HepG2 (cell line): Measurements from ENCODE around the gene SYT9. TPM values are rescaled to one million over a fixed set of nuclear protein-coding genes. Genes with fewer than 3 reads are reported as not detected.

Experiments
- ATAC-seq: fragments of 200-7000 bp; cut with Tn5 transposase; 3 replicates; pipeline ENCODE4 v1.9.1; 2020; ENCODE audit warnings: mild to moderate bottlenecking, moderate library complexity
- BruUV-seq: library from RNA; stranded (reverse); fragments of 400-500 nt; replicated peaks from 2 replicates; lab custom pipeline; 2021; lab: Mats Ljungman, UMichigan
- CTCF ChIA-PET: fragments of 300-600 bp; formaldehyde crosslinking; extraction: SDS; loops from one replicate; lab custom pipeline; 2021; ENCODE audit warnings: low total read pairs, inconsistent platforms, low intra/inter-chr PET ratio; lab: Yijun Ruan, JAX
- POLR2A ChIA-PET: fragments of 350-600 bp; sonication (Branson Sonifier 250); formaldehyde crosslinking; loops from one replicate; lab custom pipeline; 2020; ENCODE audit warnings: antibody characterized with exemption, inconsistent platforms; lab: Yijun Ruan, JAX
- DNase-seq: peaks from one replicate; pipeline ENCODE4 v3.0.0-alpha.2; 2015; ENCODE audit warnings: low spot score
- FAIRE-seq: peaks from 3 replicates; lab custom pipeline; 2011; peaks lifted over from hg19 to GRCh38; lab: Jason Lieb, UNC
- H2AFZ ChIP-seq: one replicate; pipeline ENCODE4 v1.6.1; 2011; ENCODE audit warnings: low read length, inconsistent platforms
- H3K27ac ChIP-seq: fragments of 300-600 bp; 3 replicates; pipeline ENCODE4 v1.8.0; 2011; ENCODE audit warnings: mixed run types, mild to moderate bottlenecking, mixed read lengths, low read length, inconsistent platforms; ENCODE audit not compliant: insufficient read depth; ENCODE audit errors: extremely low read length
- H3K27me3 ChIP-seq, 2 experiments: fragments of 200-600 bp in 1 of 2; 2 replicates in 1 of 2; 3 replicates in 1 of 2; pipeline versions ENCODE4 v1.6.0 to v1.8.0; 2011; ENCODE audit warnings: low read length in 2 of 2, mild to moderate bottlenecking in 2 of 2, moderate library complexity in 2 of 2, inconsistent platforms in 1 of 2; ENCODE audit not compliant: insufficient read depth in 2 of 2, control insufficient read depth in 1 of 2
- H3K36me3 ChIP-seq, 2 experiments: fragments of 200-600 bp in 1 of 2; replicated peaks in 1 of 2; 2 replicates in 1 of 2; 3 replicates in 1 of 2; pipeline versions ENCODE4 v1.5.1 to v1.8.0; 2011; ENCODE audit warnings: low read length in 2 of 2, inconsistent platforms in 1 of 2; ENCODE audit not compliant: insufficient read depth in 2 of 2, control insufficient read depth in 1 of 2
- H3K4me1 ChIP-seq: 2 replicates; pipeline ENCODE4 v1.5.1; 2012; ENCODE audit warnings: low read length, inconsistent platforms; ENCODE audit not compliant: insufficient read depth
- H3K4me2 ChIP-seq: 2 replicates; pipeline ENCODE4 v1.6.0; 2011; ENCODE audit warnings: low read depth, low read length, inconsistent platforms
- H3K4me3 ChIP-seq, 3 experiments: fragments of 200-600 bp in 1 of 3; sonication (generic), shearing (Covaris generic) in 1 of 3; replicated peaks in 1 of 3; 2 replicates each; pipeline ENCODE4 v1.5.1; 2011 to 2016; ENCODE audit warnings: low read length in 3 of 3, inconsistent platforms in 2 of 3, low read depth in 2 of 3, mild to moderate bottlenecking in 2 of 3, control low read depth in 1 of 3, mixed read lengths in 1 of 3; ENCODE audit not compliant: insufficient read depth in 1 of 3
- H3K79me2 ChIP-seq: one replicate; pipeline ENCODE4 v1.6.1; 2011; ENCODE audit warnings: low read length, inconsistent platforms; ENCODE audit not compliant: insufficient read depth
- H3K9ac ChIP-seq: 2 replicates; pipeline ENCODE4 v1.6.0; 2011; ENCODE audit warnings: mild to moderate bottlenecking, low read depth, low read length, inconsistent platforms; ENCODE audit not compliant: insufficient read depth
- H3K9me3 ChIP-seq: 2 replicates; pipeline ENCODE4 v1.5.1; 2012; ENCODE audit warnings: mild to moderate bottlenecking, low read length
- H4K20me1 ChIP-seq: 2 replicates; pipeline ENCODE4 v1.6.0; 2011; ENCODE audit warnings: inconsistent platforms, mild to moderate bottlenecking, low read length, moderate library complexity; ENCODE audit not compliant: insufficient read depth
- KAT7 ChIP-seq: IDR thresholded peaks from 2 replicates; pipeline ENCODE4 v1.6.1; 2018; ENCODE audit warnings: borderline replicate concordance, missing compliant biosample characterization
- PAWR ChIP-seq: sonication (generic); formaldehyde crosslinking; IDR thresholded peaks from 2 replicates; pipeline ENCODE4 v1.4.0; 2020; ENCODE audit warnings: missing genetic modification reagents, mild to moderate bottlenecking, borderline replicate concordance
- ZEB1 ChIP-seq: IDR thresholded peaks from 2 replicates; pipeline ENCODE4 v1.6.1; 2012; ENCODE audit warnings: mild to moderate bottlenecking, low read depth, inconsistent platforms; ENCODE audit not compliant: insufficient replicate concordance
- ZNF253 ChIP-seq: sonication (generic); formaldehyde crosslinking; IDR thresholded peaks from 2 replicates; pipeline ENCODE4 v1.8.0; 2022; ENCODE audit warnings: mild to moderate bottlenecking, missing genetic modification reagents, borderline replicate concordance
- ZNF569 ChIP-seq: sonication (generic); formaldehyde crosslinking; IDR thresholded peaks from 2 replicates; pipeline ENCODE4 v1.5.0; 2020; ENCODE audit warnings: mild to moderate bottlenecking, missing genetic modification reagents, moderate library complexity, borderline replicate concordance
- ZSCAN25 ChIP-seq: sonication (generic); formaldehyde crosslinking; IDR thresholded peaks from 2 replicates; pipeline ENCODE4 v1.8.0; 2022; ENCODE audit warnings: mild to moderate bottlenecking, missing genetic modification reagents
- WGBS: methylation state at CpG from one replicate; pipeline ENCODE4 v1.1.6; 2017; ENCODE audit warnings: low lambda C conversion rate; 5-methylcytosine and 5-hydroxymethylcytosine counted together
- in situ Hi-C: cut with HindIII; loops from 2 replicates; pipeline ENCODE4 v1.10.0; 2017; ENCODE audit warnings: low pct_unique_long_range_greater_than_20kb; ENCODE audit not compliant: extremely low pct_ligation_motif_present
- intact Hi-C: fragments of 100-400 bp; cut with micrococcal nuclease; formaldehyde crosslinking; loops from one replicate; pipeline ENCODE4 v1.10.0; 2022; ENCODE audit not compliant: unreplicated experiment
- polyA plus RNA-seq, 8 experiments: library from polyadenylated mRNA; depleted of rRNA in 3 of 8; stranded (reverse) in 7 of 8; unstranded in 1 of 8; fragments of >200 nt; fragmentation: Illumina TruSeq in 4 of 8; extraction: Trizol in 4 of 8; gene quantifications; 2 replicates each; pipeline versions ENCODE4 v1.2.1 to v1.2.3, GENCODE V29; 2011 to 2016; ENCODE audit warnings: low read depth in 4 of 8, missing spikeins in 1 of 8, mixed read lengths in 1 of 8; ENCODE audit not compliant: insufficient read depth in 1 of 8
- total RNA-seq, 5 experiments: library from RNA; depleted of rRNA; stranded (reverse); fragments of >200 nt; fragmentation: Illumina TruSeq; extraction: Trizol; gene quantifications; 2 replicates each; pipeline ENCODE4 v1.2.3, GENCODE V29; 2016; ENCODE audit warnings: low read depth in 1 of 5
- TF ChIP-seq, protein P1 (sequence below): IDR thresholded peaks from 2 replicates; pipeline ENCODE4 v1.6.1; 2016; ENCODE audit warnings: low read depth
- TF ChIP-seq, protein P2 (sequence below): IDR thresholded peaks from 2 replicates; pipeline ENCODE4 v1.6.1; 2016; ENCODE audit warnings: mild to moderate bottlenecking
- TF ChIP-seq, protein P3 (sequence below): sonication (generic); formaldehyde crosslinking; IDR thresholded peaks from 2 replicates; pipeline ENCODE4 v1.9.0; 2022; ENCODE audit warnings: missing genetic modification reagents, mild to moderate bottlenecking, borderline replicate concordance

The SYT9 gene
- total and polyA plus RNA-seq, 2 of the 13 experiments (the other 11 are each of a cell fraction or from before 2014, with no cell fraction given) = not detected

DNA sequence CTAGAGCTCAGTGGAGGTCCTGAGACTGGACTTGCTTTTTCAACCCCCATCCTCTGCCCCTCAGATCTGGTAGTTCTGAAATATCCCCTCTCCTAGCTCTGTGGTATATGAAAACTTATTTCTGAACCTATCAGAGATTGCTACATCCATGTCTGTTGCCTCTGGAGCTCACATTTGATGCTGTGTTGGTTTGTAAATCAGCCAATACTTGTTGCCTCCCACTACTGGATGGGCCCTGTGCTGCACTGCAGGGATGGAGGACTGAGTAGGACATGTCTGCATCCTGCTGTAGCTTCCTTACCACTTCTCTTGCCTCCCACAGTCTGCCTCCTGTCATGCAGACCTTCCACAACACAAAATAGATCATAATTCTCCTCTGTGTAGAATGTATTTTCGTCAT is 238.8 kb downstream of the SYT9 start:
- TF ChIP-seq ZNF253 (no peak), PAWR (CRISPR knock-in tag) (no peak), ZSCAN25 (CRISPR knock-in tag) (no peak), ZEB1 (no peak), ZNF569 (CRISPR knock-in tag) (no peak), KAT7 (CRISPR knock-in tag) (no peak)
- TF ChIP-seq, protein P1, sequence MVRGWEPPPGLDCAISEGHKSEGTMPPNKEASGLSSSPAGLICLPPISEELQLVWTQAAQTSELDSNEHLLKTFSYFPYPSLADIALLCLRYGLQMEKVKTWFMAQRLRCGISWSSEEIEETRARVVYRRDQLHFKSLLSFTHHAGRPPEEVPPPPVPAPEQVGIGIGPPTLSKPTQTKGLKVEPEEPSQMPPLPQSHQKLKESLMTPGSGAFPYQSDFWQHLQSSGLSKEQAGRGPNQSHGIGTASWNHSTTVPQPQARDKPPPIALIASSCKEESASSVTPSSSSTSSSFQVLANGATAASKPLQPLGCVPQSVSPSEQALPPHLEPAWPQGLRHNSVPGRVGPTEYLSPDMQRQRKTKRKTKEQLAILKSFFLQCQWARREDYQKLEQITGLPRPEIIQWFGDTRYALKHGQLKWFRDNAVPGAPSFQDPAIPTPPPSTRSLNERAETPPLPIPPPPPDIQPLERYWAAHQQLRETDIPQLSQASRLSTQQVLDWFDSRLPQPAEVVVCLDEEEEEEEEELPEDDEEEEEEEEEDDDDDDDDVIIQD (CRISPR knock-in tag) = no peak
- TF ChIP-seq, protein P2, sequence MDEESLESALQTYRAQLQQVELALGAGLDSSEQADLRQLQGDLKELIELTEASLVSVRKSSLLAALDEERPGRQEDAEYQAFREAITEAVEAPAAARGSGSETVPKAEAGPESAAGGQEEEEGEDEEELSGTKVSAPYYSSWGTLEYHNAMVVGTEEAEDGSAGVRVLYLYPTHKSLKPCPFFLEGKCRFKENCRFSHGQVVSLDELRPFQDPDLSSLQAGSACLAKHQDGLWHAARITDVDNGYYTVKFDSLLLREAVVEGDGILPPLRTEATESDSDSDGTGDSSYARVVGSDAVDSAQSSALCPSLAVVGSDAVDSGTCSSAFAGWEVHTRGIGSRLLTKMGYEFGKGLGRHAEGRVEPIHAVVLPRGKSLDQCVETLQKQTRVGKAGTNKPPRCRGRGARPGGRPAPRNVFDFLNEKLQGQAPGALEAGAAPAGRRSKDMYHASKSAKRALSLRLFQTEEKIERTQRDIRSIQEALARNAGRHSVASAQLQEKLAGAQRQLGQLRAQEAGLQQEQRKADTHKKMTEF (CRISPR knock-in tag) = no peak
- TF ChIP-seq, protein P3, sequence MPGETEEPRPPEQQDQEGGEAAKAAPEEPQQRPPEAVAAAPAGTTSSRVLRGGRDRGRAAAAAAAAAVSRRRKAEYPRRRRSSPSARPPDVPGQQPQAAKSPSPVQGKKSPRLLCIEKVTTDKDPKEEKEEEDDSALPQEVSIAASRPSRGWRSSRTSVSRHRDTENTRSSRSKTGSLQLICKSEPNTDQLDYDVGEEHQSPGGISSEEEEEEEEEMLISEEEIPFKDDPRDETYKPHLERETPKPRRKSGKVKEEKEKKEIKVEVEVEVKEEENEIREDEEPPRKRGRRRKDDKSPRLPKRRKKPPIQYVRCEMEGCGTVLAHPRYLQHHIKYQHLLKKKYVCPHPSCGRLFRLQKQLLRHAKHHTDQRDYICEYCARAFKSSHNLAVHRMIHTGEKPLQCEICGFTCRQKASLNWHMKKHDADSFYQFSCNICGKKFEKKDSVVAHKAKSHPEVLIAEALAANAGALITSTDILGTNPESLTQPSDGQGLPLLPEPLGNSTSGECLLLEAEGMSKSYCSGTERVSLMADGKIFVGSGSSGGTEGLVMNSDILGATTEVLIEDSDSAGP (CRISPR knock-in tag) = no peak
- in situ Hi-C loops = no loop called here
- WGBS = 35% methylated on average over 1 of the region's 1 CpG
- DNase-seq = no peak
- Histone ChIP-seq H3K27me3 (no peaks in the 10 kb centered on the region), H3K4me3 (no peak overlapping the region), H3K4me1 (peaks cover 26% of the 10 kb centered on the region), H3K36me3 (no peaks in the 10 kb centered on the region), H3K79me2 (no peaks in the 10 kb centered on the region), H3K9me3 (no peaks in the 10 kb centered on the region), H4K20me1 (no peaks in the 10 kb centered on the region), H2AFZ (no peak overlapping the region), H3K9ac (no peak overlapping the region), H3K27ac (no peak overlapping the region), H3K4me2 (no peak overlapping the region)
- intact Hi-C loops = no loop called here
- CTCF ChIA-PET = no interaction called here
- POLR2A ChIA-PET = no interaction called here
- no peak for FAIRE-seq
- BruUV-seq = no TSS peak
- ATAC-seq = no peak
